Measurements from ENCODE around the gene MRPS18B. TPM values are rescaled to one million over a fixed set of nuclear protein-coding genes. Genes with fewer than 3 reads are reported as not detected.
"Not testable (repeated sequence)": the region's sequence is repeated elsewhere in the genome, so short reads cannot be mapped to it uniquely, and the experiment has no call there.

The MRPS18B gene
- total RNA-seq, 4 donors from 2014 or later, result 35.3 to 59.8 (median 42.5) TPM

DNA sequence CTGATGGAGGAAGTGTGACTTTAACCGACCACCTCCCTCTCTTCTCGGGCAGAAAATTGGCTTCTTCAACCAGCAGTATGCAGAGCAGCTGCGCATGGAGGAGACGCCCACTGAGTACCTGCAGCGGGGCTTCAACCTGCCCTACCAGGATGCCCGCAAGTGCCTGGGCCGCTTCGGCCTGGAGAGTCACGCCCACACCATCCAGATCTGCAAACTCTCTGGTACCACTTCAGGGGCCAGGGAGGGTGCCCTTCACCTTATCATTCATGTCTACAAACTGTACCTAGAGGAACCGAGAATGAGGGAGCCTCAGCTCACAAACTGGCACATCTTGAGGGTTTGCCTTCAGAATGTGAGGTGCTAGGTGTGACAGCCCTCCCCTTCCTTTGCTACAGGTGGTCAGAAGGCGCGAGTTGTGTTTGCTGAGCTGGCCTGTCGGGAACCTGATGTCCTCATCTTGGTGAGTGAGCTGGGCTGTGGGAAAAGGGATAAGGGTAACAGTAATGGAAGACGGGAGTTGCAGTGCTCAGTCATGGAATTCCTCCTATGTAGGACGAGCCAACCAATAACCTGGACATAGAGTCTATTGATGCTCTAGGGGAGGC, 27.8 kb upstream of the MRPS18B start:
- H3K4me3 ChIP-seq, result no peak overlapping the region
- no peaks in the 10 kb centered on the region for H3K4me1 ChIP-seq
- H3K27me3 ChIP-seq, result no peaks in the 10 kb centered on the region
- DNase-seq, result no peak
- peaks cover 0 to 90% (median 0%) of the 10 kb centered on the region in 3 donors for H3K36me3 ChIP-seq
- no peak overlapping the region for H3K27ac ChIP-seq
- TF ChIP-seq POLR2A (IDR thresholded peaks at IDR 0.05), result no peak
- TF ChIP-seq, protein P1, sequence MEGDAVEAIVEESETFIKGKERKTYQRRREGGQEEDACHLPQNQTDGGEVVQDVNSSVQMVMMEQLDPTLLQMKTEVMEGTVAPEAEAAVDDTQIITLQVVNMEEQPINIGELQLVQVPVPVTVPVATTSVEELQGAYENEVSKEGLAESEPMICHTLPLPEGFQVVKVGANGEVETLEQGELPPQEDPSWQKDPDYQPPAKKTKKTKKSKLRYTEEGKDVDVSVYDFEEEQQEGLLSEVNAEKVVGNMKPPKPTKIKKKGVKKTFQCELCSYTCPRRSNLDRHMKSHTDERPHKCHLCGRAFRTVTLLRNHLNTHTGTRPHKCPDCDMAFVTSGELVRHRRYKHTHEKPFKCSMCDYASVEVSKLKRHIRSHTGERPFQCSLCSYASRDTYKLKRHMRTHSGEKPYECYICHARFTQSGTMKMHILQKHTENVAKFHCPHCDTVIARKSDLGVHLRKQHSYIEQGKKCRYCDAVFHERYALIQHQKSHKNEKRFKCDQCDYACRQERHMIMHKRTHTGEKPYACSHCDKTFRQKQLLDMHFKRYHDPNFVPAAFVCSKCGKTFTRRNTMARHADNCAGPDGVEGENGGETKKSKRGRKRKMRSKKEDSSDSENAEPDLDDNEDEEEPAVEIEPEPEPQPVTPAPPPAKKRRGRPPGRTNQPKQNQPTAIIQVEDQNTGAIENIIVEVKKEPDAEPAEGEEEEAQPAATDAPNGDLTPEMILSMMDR (IDR thresholded peaks at IDR 0.05), result no peak
- no peaks in the 10 kb centered on the region for H3K9me3 ChIP-seq

DNA sequence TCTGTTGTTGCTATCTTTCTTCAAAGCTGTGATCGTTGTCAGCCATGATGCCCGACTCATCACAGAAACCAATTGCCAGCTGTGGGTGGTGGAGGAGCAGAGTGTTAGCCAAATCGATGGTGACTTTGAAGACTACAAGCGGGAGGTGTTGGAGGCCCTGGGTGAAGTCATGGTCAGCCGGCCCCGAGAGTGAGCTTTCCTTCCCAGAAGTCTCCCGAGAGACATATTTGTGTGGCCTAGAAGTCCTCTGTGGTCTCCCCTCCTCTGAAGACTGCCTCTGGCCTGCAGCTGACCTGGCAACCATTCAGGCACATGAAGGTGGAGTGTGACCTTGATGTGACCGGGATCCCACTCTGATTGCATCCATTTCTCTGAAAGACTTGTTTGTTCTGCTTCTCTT, 27.1 kb upstream of the MRPS18B start:
- no peaks in the 10 kb centered on the region for H3K9me3 ChIP-seq
- TF ChIP-seq, protein P1 (IDR thresholded peaks at IDR 0.05), result no peak
- no peak for TF ChIP-seq POLR2A (IDR thresholded peaks at IDR 0.05)
- H3K36me3 ChIP-seq, result peaks cover 0 to 86% (median 0%) of the 10 kb centered on the region in 3 donors
- H3K4me3 ChIP-seq, result no peak overlapping the region
- DNase-seq, result no peak
- H3K4me1 ChIP-seq, result no peaks in the 10 kb centered on the region
- no peaks in the 10 kb centered on the region for H3K27me3 ChIP-seq
- no peak overlapping the region for H3K27ac ChIP-seq

DNA sequence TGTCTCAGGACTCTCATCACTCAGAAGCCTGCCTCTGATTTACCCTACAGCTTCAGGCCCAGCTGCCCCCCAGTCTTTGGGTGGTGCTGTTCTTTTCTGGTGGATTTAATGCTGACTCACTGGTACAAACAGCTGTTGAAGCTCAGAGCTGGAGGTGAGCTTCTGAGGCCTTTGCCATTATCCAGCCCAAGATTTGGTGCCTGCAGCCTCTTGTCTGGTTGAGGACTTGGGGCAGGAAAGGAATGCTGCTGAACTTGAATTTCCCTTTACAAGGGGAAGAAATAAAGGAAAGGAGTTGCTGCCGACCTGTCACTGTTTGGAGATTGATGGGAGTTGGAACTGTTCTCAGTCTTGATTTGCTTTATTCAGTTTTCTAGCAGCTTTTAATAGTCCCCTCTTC, 26.6 kb upstream of the MRPS18B start:
- Histone ChIP-seq H3K4me1 (no peaks in the 10 kb centered on the region), H3K27ac (no peak overlapping the region), H3K27me3 (no peaks in the 10 kb centered on the region), H3K9me3 (no peaks in the 10 kb centered on the region), H3K4me3 (no peak overlapping the region), H3K36me3 (peaks cover 0 to 81% (median 0%) of the 10 kb centered on the region in 3 donors)
- no peak for TF ChIP-seq POLR2A (IDR thresholded peaks at IDR 0.05)
- TF ChIP-seq, protein P1 (IDR thresholded peaks at IDR 0.05), result no peak
- DNase-seq, result no peak

DNA sequence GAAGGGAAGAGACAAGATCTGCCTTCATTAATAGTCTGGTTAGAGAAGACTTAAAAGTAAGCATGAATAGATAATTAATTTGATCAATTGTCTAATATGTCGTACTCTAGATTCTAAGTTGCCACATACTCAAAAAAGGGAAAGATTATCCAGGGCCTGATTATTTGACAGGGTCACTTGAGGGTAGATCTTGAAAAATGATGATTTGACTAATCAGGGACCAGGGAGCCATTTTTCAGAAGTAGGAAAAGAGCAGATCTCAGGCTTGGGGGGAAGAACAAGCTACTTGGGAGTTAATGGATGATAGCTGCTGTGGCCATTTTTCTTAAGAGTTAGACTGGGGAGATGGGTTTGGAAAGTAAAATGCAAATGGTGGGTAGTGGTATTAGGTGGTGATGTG, 25.4 kb upstream of the MRPS18B start:
- Histone ChIP-seq H3K9me3 (no peaks in the 10 kb centered on the region), H3K4me1 (no peaks in the 10 kb centered on the region), H3K36me3 (peaks cover 0 to 68% (median 0%) of the 10 kb centered on the region in 3 donors), H3K4me3 (no peak overlapping the region), H3K27ac (no peak overlapping the region), H3K27me3 (no peaks in the 10 kb centered on the region)
- TF ChIP-seq, protein P1 (IDR thresholded peaks at IDR 0.05), result no peak
- no peak for TF ChIP-seq POLR2A (IDR thresholded peaks at IDR 0.05)
- no peak for DNase-seq

DNA sequence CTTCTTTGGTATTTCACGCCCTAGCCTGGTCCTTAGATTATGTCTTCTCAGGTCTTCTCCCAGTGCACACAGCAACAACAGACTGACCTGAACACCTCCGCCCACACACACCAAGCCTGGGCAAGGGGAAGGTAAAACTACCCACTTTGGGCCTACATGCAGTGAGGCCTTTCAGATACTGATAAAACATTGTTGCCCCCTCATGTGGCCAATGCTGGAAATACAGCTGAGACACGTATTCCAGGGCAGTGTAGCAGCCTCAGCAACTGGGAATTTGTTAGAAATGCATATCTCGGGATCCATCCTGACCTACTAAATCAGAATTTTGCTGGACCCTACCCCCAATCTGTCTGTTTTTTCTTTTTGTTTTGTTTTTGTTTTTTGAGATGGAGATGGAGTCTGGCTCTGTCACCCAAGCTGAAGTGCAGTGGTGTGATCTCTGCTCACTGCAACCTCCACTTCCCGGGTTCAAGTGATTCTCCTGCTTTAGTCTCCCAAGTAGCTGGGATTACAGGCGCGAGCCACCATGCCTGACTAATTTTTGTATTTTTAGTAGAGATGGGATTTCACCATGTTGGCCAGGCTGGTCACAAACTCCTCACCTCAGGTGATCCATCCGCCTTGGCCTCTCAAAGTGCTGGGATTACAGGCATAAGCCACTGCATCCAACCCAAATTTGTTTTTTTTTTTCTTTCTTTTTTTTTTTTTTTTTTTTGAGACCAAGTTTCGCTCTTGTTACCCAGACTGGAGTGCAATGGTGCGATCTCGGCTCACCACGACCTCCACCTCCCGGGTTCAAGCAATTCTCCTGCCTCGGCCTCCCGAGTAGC, 20.1 kb upstream of the MRPS18B start:
- DNase-seq, result peak; percentile 69 to 94 (median 89)
- not testable (repeated sequence) for H3K4me3 ChIP-seq, H3K27me3 ChIP-seq, H3K27ac ChIP-seq, H3K4me1 ChIP-seq, H3K9me3 ChIP-seq
- TF ChIP-seq, protein P1 (IDR thresholded peaks at IDR 0.05), result peak; percentile 47 to 88 (median 84)
- peaks cover 0 to 40% (median 0%) of the 10 kb centered on the region in 3 donors for H3K36me3 ChIP-seq

Data from Peyer's patch (tissue), 4 donors.